Activated T-helper 17 cell treated with anti-CD3 and anti-CD28 coated beads, Interleukin-2, amount 50 U/mL, for 72 hours (primary cell): ENCODE results near the gene TPR. TPM values are rescaled to one million over a fixed set of nuclear protein-coding genes. Genes with fewer than 3 reads are reported as not detected.
"Not testable (repeated sequence)": the region's sequence is repeated elsewhere in the genome, so short reads cannot be mapped to it uniquely, and the experiment has no call there.

Experiments used
- ATAC-seq: fragments of 150-1000 bp; cut with Tn5 transposase; replicated peaks from 2 replicates; pipeline ENCODE4 v1.10.0; 2021; ENCODE audit warnings: mild to moderate bottlenecking, moderate library complexity
- H3K27ac Mint-ChIP-seq: one replicate; pipeline ENCODE4 v1.8.0; 2022; ENCODE audit warnings: mixed read lengths
- H3K27me3 Mint-ChIP-seq: one replicate; pipeline ENCODE4 v1.8.0; 2022; ENCODE audit warnings: mixed read lengths
- H3K36me3 Mint-ChIP-seq: one replicate; pipeline ENCODE4 v1.8.0; 2022; ENCODE audit warnings: low read depth, mild to moderate bottlenecking, mixed read lengths
- H3K4me1 Mint-ChIP-seq: one replicate; pipeline ENCODE4 v1.8.0; 2022; ENCODE audit warnings: mixed read lengths
- H3K4me3 Mint-ChIP-seq: one replicate; pipeline ENCODE4 v1.8.0; 2022; ENCODE audit warnings: mild to moderate bottlenecking, mixed read lengths
- H3K9me3 Mint-ChIP-seq: one replicate; pipeline ENCODE4 v1.8.0; 2022; ENCODE audit warnings: mixed read lengths
- total RNA-seq, 2 donors: library from RNA; stranded (reverse); gene quantifications; one replicate each; pipeline ENCODE4 v1.2.3, GENCODE V29; 2022

The TPR gene
- 100 to 1,000 TPM; 147 to 156 TPM for total RNA-seq

- peaks cover 71% of the 10 kb centered on the region for H3K36me3 Mint-ChIP-seq
- peak; percentile 87 for ATAC-seq
- H3K4me3 Mint-ChIP-seq = peak within 1 kb of the TSS; percentile 99
- H3K9me3 Mint-ChIP-seq = no peaks in the 10 kb centered on the region
- H3K27me3 Mint-ChIP-seq = no peaks in the 10 kb centered on the region
- H3K4me1 Mint-ChIP-seq = peaks cover 18% of the 10 kb centered on the region
- H3K27ac Mint-ChIP-seq = peak within 1 kb of the TSS; percentile 99
Observed at GRCh38 chr1:186375152-186375928, at the start of gene TPR, which contains the start of gene ODR4. Gene TPR, minus strand, starts transcription at chr1:186375253. Its CDS starts 225 bp downstream, at chr1:186375028. Gene ODR4, plus strand, starts transcription at chr1:186375838. Its CDS starts 3,948 bp downstream, at chr1:186379786.

- H3K9me3 Mint-ChIP-seq = no peaks in the 10 kb centered on the region
- no peak overlapping the region for H3K27ac Mint-ChIP-seq
- H3K4me1 Mint-ChIP-seq = peaks cover 9% of the 10 kb centered on the region
- H3K36me3 Mint-ChIP-seq = peaks cover 13% of the 10 kb centered on the region
- H3K4me3 Mint-ChIP-seq = no peak overlapping the region
- no peaks in the 10 kb centered on the region for H3K27me3 Mint-ChIP-seq
- no peak for ATAC-seq
Observed at GRCh38 chr1:186424539-186424938, 49.5 kb upstream of the TPR start.

GRCh38 chr1:186421446-186421845, 46.4 kb upstream of the TPR start:
- Mint-ChIP-seq H3K36me3 (peaks cover 34% of the 10 kb centered on the region), H3K27me3 (no peaks in the 10 kb centered on the region), H3K9me3 (no peaks in the 10 kb centered on the region), H3K4me1 (peaks cover 9% of the 10 kb centered on the region), H3K27ac (no peak overlapping the region), H3K4me3 (no peak overlapping the region)
- no peak for ATAC-seq

- Mint-ChIP-seq H3K27ac (peak overlapping the region; percentile 72), H3K27me3 (no peaks in the 10 kb centered on the region), H3K9me3 (no peaks in the 10 kb centered on the region), H3K36me3 (peaks cover 34% of the 10 kb centered on the region), H3K4me1 (peaks cover 9% of the 10 kb centered on the region), H3K4me3 (no peak overlapping the region)
- no peak for ATAC-seq
Observed at GRCh38 chr1:186420923-186421322, 45.9 kb upstream of the TPR start.

GRCh38 chr1:186420311-186420710, 45.3 kb upstream of the TPR start:
- peaks cover 34% of the 10 kb centered on the region for H3K36me3 Mint-ChIP-seq
- H3K27ac Mint-ChIP-seq = peak overlapping the region; percentile 72

GRCh38 chr1:186418503-186418902, 43.5 kb upstream of the TPR start:
- ATAC-seq = no peak
- Mint-ChIP-seq H3K36me3 (peaks cover 38% of the 10 kb centered on the region), H3K4me3 (no peak overlapping the region), H3K4me1 (peaks cover 9% of the 10 kb centered on the region), H3K27me3 (no peaks in the 10 kb centered on the region), H3K9me3 (no peaks in the 10 kb centered on the region), H3K27ac (no peak overlapping the region)

More at GRCh38 chr1:186420311-186420710, 45.3 kb upstream of the TPR start:
- ATAC-seq = no peak
- H3K4me3 Mint-ChIP-seq = no peak overlapping the region
- H3K27me3 Mint-ChIP-seq = no peaks in the 10 kb centered on the region
- H3K4me1 Mint-ChIP-seq = peaks cover 9% of the 10 kb centered on the region
- no peaks in the 10 kb centered on the region for H3K9me3 Mint-ChIP-seq

GRCh38 chr1:186413319-186413718, 38.3 kb upstream of the TPR start:
- Mint-ChIP-seq H3K4me1 (no peaks in the 10 kb centered on the region), H3K4me3 (no peak overlapping the region)

GRCh38 chr1:186409091-186409490, 34.0 kb upstream of the TPR start:
- no peak for ATAC-seq
- H3K27ac Mint-ChIP-seq = no peak overlapping the region
- no peaks in the 10 kb centered on the region for H3K9me3 Mint-ChIP-seq
- H3K4me1 Mint-ChIP-seq = no peaks in the 10 kb centered on the region
- H3K36me3 Mint-ChIP-seq = peaks cover 66% of the 10 kb centered on the region
- H3K4me3 Mint-ChIP-seq = no peak overlapping the region
- no peaks in the 10 kb centered on the region for H3K27me3 Mint-ChIP-seq

More at GRCh38 chr1:186413319-186413718, 38.3 kb upstream of the TPR start:
- Mint-ChIP-seq H3K36me3 (peaks cover 33% of the 10 kb centered on the region), H3K9me3 (no peaks in the 10 kb centered on the region), H3K27me3 (no peaks in the 10 kb centered on the region), H3K27ac (no peak overlapping the region)
- ATAC-seq = no peak

- Mint-ChIP-seq H3K27ac (no peak overlapping the region), H3K9me3 (no peaks in the 10 kb centered on the region)
Observed at GRCh38 chr1:186404454-186405051, 29.5 kb upstream of the TPR start.

GRCh38 chr1:186403632-186404031, 28.6 kb upstream of the TPR start:
- no peaks in the 10 kb centered on the region for H3K4me1 Mint-ChIP-seq
- no peak overlapping the region for H3K27ac Mint-ChIP-seq
- ATAC-seq = no peak
- no peaks in the 10 kb centered on the region for H3K9me3 Mint-ChIP-seq
- peaks cover 87% of the 10 kb centered on the region for H3K36me3 Mint-ChIP-seq
- H3K4me3 Mint-ChIP-seq = no peak overlapping the region
- H3K27me3 Mint-ChIP-seq = no peaks in the 10 kb centered on the region

More at GRCh38 chr1:186404454-186405051, 29.5 kb upstream of the TPR start:
- Mint-ChIP-seq H3K4me3 (no peak overlapping the region), H3K36me3 (peaks cover 82% of the 10 kb centered on the region), H3K27me3 (no peaks in the 10 kb centered on the region), H3K4me1 (no peaks in the 10 kb centered on the region)
- peak; percentile 50 for ATAC-seq

- H3K4me3 Mint-ChIP-seq, H3K27ac Mint-ChIP-seq, ATAC-seq, H3K4me1 Mint-ChIP-seq, H3K9me3 Mint-ChIP-seq, H3K27me3 Mint-ChIP-seq: not testable (repeated sequence)
- peaks cover 89% of the 10 kb centered on the region for H3K36me3 Mint-ChIP-seq
Observed at GRCh38 chr1:186401446-186401845, 26.4 kb upstream of the TPR start.

- not testable (repeated sequence) for H3K4me3 Mint-ChIP-seq, H3K4me1 Mint-ChIP-seq, H3K9me3 Mint-ChIP-seq, H3K27ac Mint-ChIP-seq, ATAC-seq, H3K27me3 Mint-ChIP-seq
- peaks cover 94% of the 10 kb centered on the region for H3K36me3 Mint-ChIP-seq
Observed at GRCh38 chr1:186392711-186393110, 17.7 kb upstream of the TPR start.

GRCh38 chr1:186391841-186392240, 16.8 kb upstream of the TPR start:
- peaks cover 94% of the 10 kb centered on the region for H3K36me3 Mint-ChIP-seq
- no peaks in the 10 kb centered on the region for H3K9me3 Mint-ChIP-seq
- ATAC-seq = no peak
- H3K4me3 Mint-ChIP-seq = no peak overlapping the region
- H3K4me1 Mint-ChIP-seq = no peaks in the 10 kb centered on the region
- H3K27me3 Mint-ChIP-seq = no peaks in the 10 kb centered on the region
- H3K27ac Mint-ChIP-seq = no peak overlapping the region

- peaks cover 90% of the 10 kb centered on the region for H3K36me3 Mint-ChIP-seq
- ATAC-seq = no peak
- no peak overlapping the region for H3K27ac Mint-ChIP-seq
Observed at GRCh38 chr1:186390925-186391324, 15.9 kb upstream of the TPR start.

More at GRCh38 chr1:186390925-186391324, 15.9 kb upstream of the TPR start:
- Mint-ChIP-seq H3K4me1 (no peaks in the 10 kb centered on the region), H3K9me3 (no peaks in the 10 kb centered on the region), H3K4me3 (no peak overlapping the region), H3K27me3 (no peaks in the 10 kb centered on the region)
